Astrocyte (in vitro differentiated cells and primary cell): Measurements from ENCODE around the gene WDR59.

Source experiments
- CTCF ChIP-seq: IDR thresholded peaks from 2 replicates; pipeline ENCODE4 v1.5.1; 2011; ENCODE audit warnings: low read depth, mild to moderate bottlenecking, inconsistent platforms, low read length, moderate library complexity; ENCODE audit not compliant: insufficient read depth
- EZH2 ChIP-seq: IDR thresholded peaks from 2 replicates; pipeline ENCODE4 v1.6.1; 2012; ENCODE audit warnings: mild to moderate bottlenecking, low read length, inconsistent platforms; ENCODE audit not compliant: insufficient read depth

DNA sequence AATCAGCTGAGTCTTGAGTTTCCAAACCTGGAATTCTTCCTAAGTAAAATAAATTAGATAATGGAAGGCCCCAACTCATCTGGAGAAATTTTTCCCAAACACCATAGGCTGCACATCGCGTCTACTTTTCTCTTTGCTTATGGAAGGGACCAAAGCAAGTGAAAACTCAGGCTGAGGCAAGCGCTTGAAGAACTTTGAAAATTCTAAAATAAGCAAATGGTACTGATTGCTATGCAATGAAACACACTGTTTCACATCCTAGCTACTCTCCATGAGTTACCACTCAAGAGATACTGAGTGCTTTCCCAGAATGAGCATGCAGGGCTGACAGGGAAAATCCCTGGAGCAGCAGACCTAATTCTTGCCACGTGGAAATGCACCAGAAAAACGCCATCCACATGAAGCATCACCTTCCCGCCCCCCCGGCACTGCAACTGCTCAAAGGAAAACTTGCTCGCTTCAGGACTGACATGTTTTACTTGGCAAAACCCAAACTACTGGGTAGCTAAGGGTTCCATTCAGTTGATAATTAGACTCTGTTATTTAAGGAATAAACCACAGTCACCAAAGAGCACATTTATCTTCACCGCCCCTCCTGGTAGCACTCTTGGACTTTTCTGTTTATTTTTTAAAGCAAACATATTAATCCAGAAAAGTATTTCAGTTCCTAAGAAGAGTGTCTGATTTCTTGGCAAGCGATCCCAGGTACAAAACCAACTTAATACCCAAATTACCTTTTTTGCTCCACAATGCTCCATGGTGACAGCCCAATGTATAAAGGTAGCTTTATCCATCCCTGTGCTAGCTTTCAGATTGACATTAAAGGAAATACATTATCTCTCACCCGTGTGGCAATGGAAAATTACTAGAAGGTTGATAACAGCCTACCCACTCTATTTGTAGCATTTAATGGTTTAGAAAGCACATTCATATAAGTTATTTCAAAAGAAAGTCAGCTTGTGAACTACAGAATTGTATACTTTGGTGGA lies 62.5 kb downstream of the WDR59 start:
- no peak for TF ChIP-seq CTCF
- TF ChIP-seq EZH2, result no peak
